SK-N-SH (cell line): ENCODE data around the gene KRT37. TPM values are rescaled to one million over a fixed set of nuclear protein-coding genes. Genes with fewer than 3 reads are reported as not detected.
A peak's percentile ranks its signal among the peaks of the same experiment; 100 is the strongest.

Source experiments
- CTCF ChIA-PET: fragments of 300-600, 350-600 bp; formaldehyde crosslinking; extraction: SDS; loops from one replicate; lab custom pipeline; 2021; lab: Yijun Ruan, JAX
- POLR2A ChIA-PET: fragments of 350-600 bp; sonication (Branson Sonifier 250); formaldehyde crosslinking; extraction: SDS; loops from one replicate; lab custom pipeline; 2020; ENCODE audit warnings: antibody characterized with exemption, inconsistent platforms; lab: Yijun Ruan, JAX
- DNase-seq: peaks from one replicate; pipeline ENCODE4 v3.0.0; 2012
- H2AFZ ChIP-seq: fragments of 200-600 bp; sonication (generic); 2 replicates; pipeline ENCODE4 v1.8.1; 2016; ENCODE audit warnings: antibody characterized with exemption, mild to moderate bottlenecking, low read depth
- H3F3A ChIP-seq: fragments of 200-600 bp; sonication (generic); replicated peaks from 2 replicates; pipeline ENCODE3; 2016; ENCODE audit warnings: antibody characterized with exemption, mild to moderate bottlenecking; ENCODE audit not compliant: insufficient read depth
- H3K27ac ChIP-seq, 2 experiments: fragments of 200-500 bp in 1 of 2; fragments of 200-600 bp in 1 of 2; sonication (Bioruptor generic) in 1 of 2; sonication (generic), shearing (Covaris generic) in 1 of 2; 2 replicates each; pipeline versions ENCODE4 v1.5.1 to v1.6.1; 2014 to 2016; ENCODE audit warnings: low read depth in 2 of 2, inconsistent platforms in 1 of 2, low read length in 1 of 2, mild to moderate bottlenecking in 1 of 2, mixed read lengths in 1 of 2
- H3K27me3 ChIP-seq: fragments of 200-600 bp; sonication (generic), shearing (Covaris generic); 2 replicates; pipeline ENCODE4 v1.6.1; 2016; ENCODE audit warnings: mixed run types; ENCODE audit not compliant: insufficient read depth
- H3K36me3 ChIP-seq, 2 experiments: fragments of 200-500 bp in 1 of 2; fragments of 200-600 bp in 1 of 2; sonication (Bioruptor generic) in 1 of 2; sonication (generic) in 1 of 2; replicated peaks in 1 of 2; 2 replicates each; pipeline versions ENCODE3 to v1.5.1; 2014 to 2016; ENCODE audit warnings: low read length in 1 of 2, mild to moderate bottlenecking in 1 of 2; ENCODE audit not compliant: insufficient read depth in 2 of 2, control insufficient read depth in 1 of 2
- H3K4me1 ChIP-seq, 2 experiments: fragments of 200-500 bp in 1 of 2; fragments of 200-600 bp in 1 of 2; sonication (Bioruptor generic) in 1 of 2; sonication (generic), shearing (Covaris generic) in 1 of 2; 2 replicates each; pipeline versions ENCODE4 v1.5.1 to v1.6.1; 2014 to 2016; ENCODE audit warnings: low read depth in 1 of 2, low read length in 1 of 2, mixed run types in 1 of 2; ENCODE audit not compliant: insufficient read depth in 2 of 2, control insufficient read depth in 1 of 2
- H3K4me2 ChIP-seq: fragments of 200-600 bp; sonication (generic), shearing (Covaris generic); 2 replicates; pipeline ENCODE4 v1.6.1; 2017; ENCODE audit warnings: mixed run types
- H3K4me3 ChIP-seq, 2 experiments: fragments of 200-500 bp in 1 of 2; fragments of 200-600 bp in 1 of 2; sonication (Bioruptor generic) in 1 of 2; sonication (generic), shearing (Covaris generic) in 1 of 2; 2 replicates each; pipeline versions ENCODE4 v1.5.1 to v1.8.1; 2014 to 2016; ENCODE audit warnings: low read depth in 2 of 2, inconsistent platforms in 1 of 2, low read length in 1 of 2, mild to moderate bottlenecking in 1 of 2, mixed read lengths in 1 of 2, moderate library complexity in 1 of 2
- H3K79me2 ChIP-seq: fragments of 200-600 bp; sonication (generic); 2 replicates; pipeline ENCODE4 v1.8.1; 2017; ENCODE audit warnings: mild to moderate bottlenecking; ENCODE audit not compliant: insufficient read depth
- H3K9ac ChIP-seq: fragments of 200-600 bp; sonication (generic); 2 replicates; pipeline ENCODE4 v1.6.1; 2017; ENCODE audit warnings: mixed run types
- H3K9me2 ChIP-seq: fragments of 200-600 bp; sonication (generic); 2 replicates; pipeline ENCODE4 v1.6.1; 2017; ENCODE audit warnings: mixed run types
- H3K9me3 ChIP-seq: fragments of 200-600 bp; sonication (generic); 2 replicates; pipeline ENCODE4 v1.6.1; 2017; ENCODE audit warnings: mixed run types, mild to moderate bottlenecking, moderate library complexity
- H4K20me1 ChIP-seq: fragments of 200-600 bp; sonication (generic); 2 replicates; pipeline ENCODE4 v1.6.1; 2017; ENCODE audit warnings: mild to moderate bottlenecking, mixed run types; ENCODE audit not compliant: insufficient read depth
- CHD2 ChIP-seq: fragments of 150-350 bp; IDR thresholded peaks from 2 replicates; pipeline ENCODE4 v1.6.1; 2018; ENCODE audit warnings: low read length; ENCODE audit not compliant: partially characterized antibody
- EP300 ChIP-seq, 2 experiments: IDR thresholded peaks; 2 replicates each; pipeline versions ENCODE4 v1.4.0 to v1.6.1; 2012; ENCODE audit warnings: borderline replicate concordance in 1 of 2, low read depth in 1 of 2, low read length in 1 of 2
- FOXM1 ChIP-seq: IDR thresholded peaks from 2 replicates; pipeline ENCODE4 v1.4.0; 2012; ENCODE audit warnings: low read depth, mild to moderate bottlenecking
- GATA2 ChIP-seq: sonication (generic); formaldehyde crosslinking; IDR thresholded peaks from 2 replicates; pipeline ENCODE4 v1.5.0; 2020; ENCODE audit warnings: mild to moderate bottlenecking, missing genetic modification reagents
- IRF3 ChIP-seq: fragments of 150-350 bp; IDR thresholded peaks from 2 replicates; pipeline ENCODE4 v1.6.1; 2016; ENCODE audit warnings: mild to moderate bottlenecking, low read depth, low read length
- MAX ChIP-seq: IDR thresholded peaks from 2 replicates; pipeline ENCODE4 v1.4.0; 2012; ENCODE audit warnings: low read depth
- MEF2A ChIP-seq: IDR thresholded peaks from 2 replicates; pipeline ENCODE4 v1.4.0; 2012; ENCODE audit warnings: low read depth, borderline replicate concordance
- MXI1 ChIP-seq: IDR thresholded peaks from 2 replicates; pipeline ENCODE4 v1.6.1; 2012; ENCODE audit warnings: mild to moderate bottlenecking, low read depth, low read length, improper control_type of control experiment
- NRF1 ChIP-seq: IDR thresholded peaks from 2 replicates; pipeline ENCODE4 v1.6.1; 2012; ENCODE audit warnings: low read depth, mild to moderate bottlenecking, low read length
- RAD21 ChIP-seq: IDR thresholded peaks from 2 replicates; pipeline ENCODE4 v1.6.1; 2012; ENCODE audit warnings: mild to moderate bottlenecking, low read length
- RCOR1 ChIP-seq: fragments of 150-350 bp; IDR thresholded peaks from 2 replicates; pipeline ENCODE4 v1.6.1; 2017; ENCODE audit warnings: antibody characterized with exemption, low read length
- REST ChIP-seq: IDR thresholded peaks from 2 replicates; pipeline ENCODE4 v1.6.1; 2012; ENCODE audit warnings: mild to moderate bottlenecking, low read depth, low read length, moderate library complexity
- RFX5 ChIP-seq: IDR thresholded peaks from 2 replicates; pipeline ENCODE4 v1.6.1; 2012; ENCODE audit warnings: mild to moderate bottlenecking, improper control_type of control experiment, low read length
- WGBS: methylation state at CpG from one replicate; pipeline ENCODE4 v1.1.6; 2017; ENCODE audit warnings: low lambda C conversion rate; 5-methylcytosine and 5-hydroxymethylcytosine counted together
- polyA plus RNA-seq, 3 experiments: library from polyadenylated mRNA; depleted of rRNA; stranded (reverse); fragments of >200 nt; gene quantifications; 2 replicates each; pipeline ENCODE4 v1.2.3, GENCODE V29; 2012

The KRT37 gene
- polyA plus RNA-seq, 1 of the 3 experiments (the other 2 are of a cell fraction), result not detected

GRCh38 chr17:41392278-41392677 lies 32.1 kb downstream of the KRT37 start:
- no peak overlapping the region for H3K9ac ChIP-seq

More at GRCh38 chr17:41392278-41392677, 32.1 kb downstream of the KRT37 start:
- WGBS, result 88% methylated on average over 1 of the region's 1 CpG
- ChIA-PET CTCF (no interaction called here), POLR2A (no interaction called here)
- Histone ChIP-seq H3K36me3 (no peaks in the 10 kb centered on the region), H3K9me3 (no peaks in the 10 kb centered on the region), H3K79me2 (no peaks in the 10 kb centered on the region), H3K4me1 (peaks cover 0 to 4% of the 10 kb centered on the region in 2 experiments; a peak in 1 of 4 replicates), H3K9me2 (no peaks in the 10 kb centered on the region), H3K4me3 (no peak overlapping the region), H3K27ac (no peak overlapping the region), H4K20me1 (no peaks in the 10 kb centered on the region), H2AFZ (0 out of 2 replicates have a peak overlapping the region, but pooled peaks have one; percentile 30), H3K27me3 (no peaks in the 10 kb centered on the region), H3F3A (no peaks in the 10 kb centered on the region), H3K4me2 (no peak overlapping the region)
- TF ChIP-seq GATA2 (CRISPR knock-in tag) (no peak), EP300 (IDR thresholded peaks at IDR 0.05; ENCODE audit: borderline replicate concordance in 1 of 2, low read depth in 1 of 2, low read length in 1 of 2) (no peak), MAX (no peak), REST (no peak), RCOR1 (no peak), RFX5 (no peak), RAD21 (no peak), NRF1 (no peak), CHD2 (no peak), IRF3 (no peak), FOXM1 (no peak), MXI1 (no peak), MEF2A (no peak)
- DNase-seq, result no peak
